IMR-90 (cell line): ENCODE results near the gene ADAM17. TPM values are rescaled to one million over a fixed set of nuclear protein-coding genes. Genes with fewer than 3 reads are reported as not detected.
A peak's percentile ranks its signal among the peaks of the same experiment; 100 is the strongest.

Source experiments
- ATAC-seq: fragments of 200-7000 bp; cut with Tn5 transposase; 2 replicates; pipeline ENCODE4 v1.9.1; 2020; ENCODE audit warnings: low read depth, mild to moderate bottlenecking, moderate library complexity
- BruUV-seq: library from RNA; stranded (reverse); fragments of 400-500 nt; replicated peaks from 2 replicates; lab custom pipeline; 2021; lab: Mats Ljungman, UMichigan
- CTCF ChIA-PET: fragments of 300-600 bp; formaldehyde crosslinking; extraction: SDS; loops from one replicate; lab custom pipeline; 2021; ENCODE audit warnings: antibody characterized with exemption; lab: Yijun Ruan, JAX
- POLR2A ChIA-PET: fragments of 300-600 bp; sonication (Branson Sonifier 250); formaldehyde crosslinking; loops from one replicate; lab custom pipeline; 2022; ENCODE audit warnings: antibody characterized with exemption; ENCODE audit not compliant: unreplicated experiment; lab: Charles Lee
- DNase-seq: peaks from one replicate; pipeline ENCODE4 v3.0.0; 2013
- H2AFZ ChIP-seq: replicated peaks from 2 replicates; pipeline ENCODE3; 2013; ENCODE audit warnings: low read length, mild to moderate bottlenecking; ENCODE audit not compliant: poor library complexity
- H2AK5ac ChIP-seq: 2 replicates; pipeline ENCODE4 v1.6.1; 2013; ENCODE audit warnings: low read depth, low read length, inconsistent platforms
- H2AK9ac ChIP-seq: replicated peaks from 2 replicates; pipeline ENCODE3; 2013; ENCODE audit warnings: mild to moderate bottlenecking, low read depth, low read length, moderate library complexity; ENCODE audit not compliant: poor library complexity
- H2BK120ac ChIP-seq: 2 replicates; pipeline ENCODE4 v1.6.1; 2013; ENCODE audit warnings: low read depth, low read length, inconsistent platforms
- H2BK15ac ChIP-seq: 3 replicates; pipeline ENCODE4 v1.6.1; 2013; ENCODE audit warnings: low read depth, low read length, inconsistent platforms
- H2BK20ac ChIP-seq: 2 replicates; pipeline ENCODE4 v1.6.1; 2013; ENCODE audit warnings: low read depth, mild to moderate bottlenecking, inconsistent platforms, low read length, moderate library complexity
- H2BK5ac ChIP-seq: 2 replicates; pipeline ENCODE4 v1.6.1; 2013; ENCODE audit warnings: mild to moderate bottlenecking, low read depth, low read length, inconsistent platforms; ENCODE audit not compliant: poor library complexity, severe bottlenecking
- H3K14ac ChIP-seq: replicated peaks from 2 replicates; pipeline ENCODE4 v1.6.1; 2013; ENCODE audit warnings: low read depth, low read length, inconsistent platforms
- H3K18ac ChIP-seq: 2 replicates; pipeline ENCODE4 v1.6.1; 2013; ENCODE audit warnings: low read depth, low read length, control low read depth
- H3K23ac ChIP-seq: 2 replicates; pipeline ENCODE4 v1.6.1; 2013; ENCODE audit warnings: low read depth, low read length, inconsistent platforms
- H3K27ac ChIP-seq: 2 replicates; pipeline ENCODE4 v1.5.1; 2013; ENCODE audit warnings: mild to moderate bottlenecking, control low read depth, low read length; ENCODE audit not compliant: insufficient read depth
- H3K27me3 ChIP-seq: 2 replicates; pipeline ENCODE4 v1.6.1; 2013; ENCODE audit warnings: low read length; ENCODE audit not compliant: control insufficient read depth, insufficient read depth
- H3K36me3 ChIP-seq: 2 replicates; pipeline ENCODE4 v1.6.1; 2013; ENCODE audit warnings: low read length, mixed read lengths; ENCODE audit not compliant: control insufficient read depth, insufficient read depth
- H3K4ac ChIP-seq: 2 replicates; pipeline ENCODE4 v1.6.1; 2013; ENCODE audit warnings: low read depth, low read length, inconsistent platforms
- H3K4me1 ChIP-seq: 2 replicates; pipeline ENCODE4 v1.6.1; 2013; ENCODE audit warnings: low read length, mixed read lengths; ENCODE audit not compliant: control insufficient read depth, insufficient read depth
- H3K4me2 ChIP-seq: 2 replicates; pipeline ENCODE4 v1.6.1; 2013; ENCODE audit warnings: low read depth, mild to moderate bottlenecking, control low read depth, low read length, moderate library complexity
- H3K4me3 ChIP-seq: 2 replicates; pipeline ENCODE4 v1.5.1; 2013; ENCODE audit warnings: low read depth, mild to moderate bottlenecking, control low read depth, low read length, moderate library complexity; ENCODE audit not compliant: insufficient read depth
- H3K56ac ChIP-seq: 2 replicates; pipeline ENCODE4 v1.6.1; 2013; ENCODE audit warnings: low read length, inconsistent platforms; ENCODE audit not compliant: insufficient read depth; ENCODE audit errors: extremely low read depth
- H3K79me1 ChIP-seq, 2 experiments: 2 replicates each; pipeline ENCODE4 v1.6.1; 2013; ENCODE audit warnings: low read length in 2 of 2, inconsistent platforms in 1 of 2, low read depth in 1 of 2
- H3K9ac ChIP-seq: 2 replicates; pipeline ENCODE4 v1.6.1; 2013; ENCODE audit warnings: low read depth, low read length, control low read depth
- H3K9me1 ChIP-seq: 2 replicates; pipeline ENCODE4 v1.6.1; 2013; ENCODE audit warnings: low read length, inconsistent platforms; ENCODE audit not compliant: insufficient read depth
- H3K9me3 ChIP-seq: 2 replicates; pipeline ENCODE4 v1.6.1; 2013; ENCODE audit warnings: low read length; ENCODE audit not compliant: control insufficient read depth, insufficient read depth
- H4K20me1 ChIP-seq: 2 replicates; pipeline ENCODE4 v1.6.1; 2013; ENCODE audit warnings: low read length, inconsistent platforms; ENCODE audit not compliant: insufficient read depth
- H4K5ac ChIP-seq: 2 replicates; pipeline ENCODE4 v1.6.1; 2013; ENCODE audit warnings: mild to moderate bottlenecking, low read depth, low read length, control low read depth
- H4K8ac ChIP-seq, 2 experiments: 2 replicates each; pipeline ENCODE4 v1.6.1; 2013; ENCODE audit warnings: low read depth in 2 of 2, low read length in 2 of 2, control low read depth in 1 of 2, inconsistent platforms in 1 of 2
- H4K91ac ChIP-seq: 2 replicates; pipeline ENCODE4 v1.6.1; 2013; ENCODE audit warnings: low read depth, low read length, inconsistent platforms; ENCODE audit not compliant: insufficient read depth
- CEBPB ChIP-seq: IDR thresholded peaks from 2 replicates; pipeline ENCODE4 v1.6.1; 2012; ENCODE audit warnings: low read depth, low read length, improper control_type of control experiment
- FOS ChIP-seq: fragments of 150-350 bp; IDR thresholded peaks from 2 replicates; pipeline ENCODE4 v1.6.1; 2016; ENCODE audit warnings: low read depth, low read length
- MAFK ChIP-seq: IDR thresholded peaks from 2 replicates; pipeline ENCODE4 v1.6.1; 2012; ENCODE audit warnings: low read depth, low read length, improper control_type of control experiment
- MAZ ChIP-seq: IDR thresholded peaks from 2 replicates; pipeline ENCODE4 v1.6.1; 2012; ENCODE audit warnings: low read depth, mild to moderate bottlenecking, low read length, improper control_type of control experiment, moderate library complexity, borderline replicate concordance
- NFE2L2 ChIP-seq: fragments of 150-350 bp; IDR thresholded peaks from 2 replicates; pipeline ENCODE4 v1.6.1; 2016; ENCODE audit warnings: low read depth, mild to moderate bottlenecking, low read length
- RAD21 ChIP-seq: IDR thresholded peaks from 2 replicates; pipeline ENCODE4 v1.6.1; 2012; ENCODE audit warnings: low read length, improper control_type of control experiment
- RCOR1 ChIP-seq: IDR thresholded peaks from 2 replicates; pipeline ENCODE4 v1.6.1; 2012; ENCODE audit warnings: mild to moderate bottlenecking, low read length, improper control_type of control experiment; ENCODE audit not compliant: insufficient replicate concordance
- WGBS, 2 experiments: methylation state at CpG; one replicate each; pipeline versions ENCODE4 v1.1.5 to v1.1.7; 2013; ENCODE audit warnings: missing lambda C conversion rate in 2 of 2; ENCODE audit not compliant: insufficient read length in 1 of 2; ENCODE audit errors: extremely low coverage in 2 of 2; 5-methylcytosine and 5-hydroxymethylcytosine counted together
- dilution Hi-C: fragments of 300-500 bp; cut with HindIII; formaldehyde crosslinking; loops from one replicate; pipeline ENCODE4 v1.14.3; 2018; ENCODE audit warnings: low sequenced_read_pairs; ENCODE audit not compliant: unreplicated experiment
- in situ Hi-C: fragments of 300-500 bp; cut with MboI; formaldehyde crosslinking; loops from 3 replicates; pipeline ENCODE4 v1.14.3; 2019; ENCODE audit warnings: low sequenced_read_pairs, inconsistent platforms, mixed read lengths
- intact Hi-C: fragments of 100-400 bp; cut with micrococcal nuclease; formaldehyde crosslinking; loops from 2 replicates; pipeline ENCODE4 v1.10.0; 2022
- polyA plus RNA-seq, 3 experiments: library from polyadenylated mRNA; depleted of rRNA; stranded (reverse); fragments of >200 nt; gene quantifications; 2 replicates each; pipeline ENCODE4 v1.2.3, GENCODE V29; 2012; ENCODE audit warnings: low replicate concordance in 1 of 3
- total RNA-seq: library from RNA; depleted of rRNA; stranded (reverse); fragments of >200 nt; gene quantifications from 2 replicates; pipeline ENCODE4 v1.2.3, GENCODE V29; 2012
- TF ChIP-seq, protein P1 (sequence below): conservative IDR thresholded peaks from 2 replicates; pipeline ENCODE4 v1.5.1; 2012; ENCODE audit warnings: mild to moderate bottlenecking, low read depth, low read length, improper control_type of control experiment
- TF ChIP-seq, protein P2 (sequence below): fragments of 150-350 bp; IDR thresholded peaks from 2 replicates; pipeline ENCODE4 v1.6.1; 2016; ENCODE audit warnings: low read depth, mild to moderate bottlenecking, low read length, moderate library complexity, borderline replicate concordance

Gene ADAM17
- total and polyA plus RNA-seq, 2 of the 4 experiments (the other 2 are of a cell fraction): 9.6 to 34.4 TPM

DNA sequence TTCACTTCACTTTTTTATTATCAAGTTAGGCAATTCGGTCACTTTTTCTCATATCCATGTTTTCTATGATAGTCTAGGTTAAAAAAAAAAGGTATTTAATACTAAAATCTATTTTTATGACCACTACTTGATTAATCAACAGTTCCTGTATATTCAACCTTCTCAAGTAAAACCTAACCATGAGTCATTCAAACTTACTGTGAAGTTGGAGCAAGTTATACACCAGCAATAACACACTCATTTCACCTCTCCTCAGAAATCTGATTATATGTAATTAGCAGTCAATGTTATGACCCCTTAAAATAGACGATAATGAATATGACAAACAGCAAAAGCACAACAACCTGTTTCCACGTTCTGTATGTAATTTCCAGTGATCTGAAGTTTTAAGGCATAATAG is 35.0 kb upstream of the ADAM17 start:
- Histone ChIP-seq H3K9ac (no peak overlapping the region), H2BK15ac (no peak overlapping the region), H3K79me1 (peaks cover 29 to 64% of the 10 kb centered on the region in 2 experiments), H4K8ac (no peak overlapping the region), H3K27ac (no peak overlapping the region), H2BK120ac (no peak overlapping the region), H2AK9ac (no peak overlapping the region), H4K20me1 (peaks cover 69% of the 10 kb centered on the region), H3K4me3 (no peak overlapping the region), H3K36me3 (peaks cover 24% of the 10 kb centered on the region), H3K4ac (no peak overlapping the region), H3K9me3 (no peaks in the 10 kb centered on the region), H3K27me3 (no peaks in the 10 kb centered on the region), H2BK5ac (no peak overlapping the region), H3K4me1 (peaks cover 12% of the 10 kb centered on the region), H4K91ac (no peak overlapping the region), H2BK20ac (no peak overlapping the region), H4K5ac (no peak overlapping the region), H3K23ac (no peak overlapping the region), H3K56ac (no peak overlapping the region), H3K18ac (no peak overlapping the region), H3K4me2 (no peak overlapping the region), H3K14ac (no peak overlapping the region), H2AFZ (no peak overlapping the region), H3K9me1 (peaks cover 22% of the 10 kb centered on the region), H2AK5ac (no peak overlapping the region)
- no CpG with 5 or more reads among the region's 3 CpGs for WGBS, 2 experiments
- no TSS peak for BruUV-seq
- dilution Hi-C loops: no loop called here
- intact Hi-C loops: no loop called here
- ChIA-PET CTCF (interaction anchor here (0.9 kb wide), 1 partner anchor 16 kb away, joined by 7 read pairs; no protein-coding TSS in a partner anchor), POLR2A (no interaction called here)
- ATAC-seq (no peak), DNase-seq (peak; percentile 45)
- in situ Hi-C loops: no loop called here
- TF ChIP-seq RAD21 (no peak), NFE2L2 (no peak), FOS (no peak; the same call in 1 of the 2 replicates), RCOR1 (no peak), CEBPB (no peak), MAZ (no peak), MAFK (no peak)
- TF ChIP-seq, protein P1, sequence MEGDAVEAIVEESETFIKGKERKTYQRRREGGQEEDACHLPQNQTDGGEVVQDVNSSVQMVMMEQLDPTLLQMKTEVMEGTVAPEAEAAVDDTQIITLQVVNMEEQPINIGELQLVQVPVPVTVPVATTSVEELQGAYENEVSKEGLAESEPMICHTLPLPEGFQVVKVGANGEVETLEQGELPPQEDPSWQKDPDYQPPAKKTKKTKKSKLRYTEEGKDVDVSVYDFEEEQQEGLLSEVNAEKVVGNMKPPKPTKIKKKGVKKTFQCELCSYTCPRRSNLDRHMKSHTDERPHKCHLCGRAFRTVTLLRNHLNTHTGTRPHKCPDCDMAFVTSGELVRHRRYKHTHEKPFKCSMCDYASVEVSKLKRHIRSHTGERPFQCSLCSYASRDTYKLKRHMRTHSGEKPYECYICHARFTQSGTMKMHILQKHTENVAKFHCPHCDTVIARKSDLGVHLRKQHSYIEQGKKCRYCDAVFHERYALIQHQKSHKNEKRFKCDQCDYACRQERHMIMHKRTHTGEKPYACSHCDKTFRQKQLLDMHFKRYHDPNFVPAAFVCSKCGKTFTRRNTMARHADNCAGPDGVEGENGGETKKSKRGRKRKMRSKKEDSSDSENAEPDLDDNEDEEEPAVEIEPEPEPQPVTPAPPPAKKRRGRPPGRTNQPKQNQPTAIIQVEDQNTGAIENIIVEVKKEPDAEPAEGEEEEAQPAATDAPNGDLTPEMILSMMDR: no peak
- TF ChIP-seq, protein P2, sequence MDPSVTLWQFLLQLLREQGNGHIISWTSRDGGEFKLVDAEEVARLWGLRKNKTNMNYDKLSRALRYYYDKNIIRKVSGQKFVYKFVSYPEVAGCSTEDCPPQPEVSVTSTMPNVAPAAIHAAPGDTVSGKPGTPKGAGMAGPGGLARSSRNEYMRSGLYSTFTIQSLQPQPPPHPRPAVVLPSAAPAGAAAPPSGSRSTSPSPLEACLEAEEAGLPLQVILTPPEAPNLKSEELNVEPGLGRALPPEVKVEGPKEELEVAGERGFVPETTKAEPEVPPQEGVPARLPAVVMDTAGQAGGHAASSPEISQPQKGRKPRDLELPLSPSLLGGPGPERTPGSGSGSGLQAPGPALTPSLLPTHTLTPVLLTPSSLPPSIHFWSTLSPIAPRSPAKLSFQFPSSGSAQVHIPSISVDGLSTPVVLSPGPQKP: no peak
